Activated T-cell treated with anti-CD3 and anti-CD28 coated beads, Interleukin-2, amount 50 U/mL, for 72 hours (primary cell): ENCODE measurements around the gene MLPH. TPM values are rescaled to one million over a fixed set of nuclear protein-coding genes. Genes with fewer than 3 reads are reported as not detected.

Experiments used
- ATAC-seq, 2 donors: fragments of 150-1000 bp; cut with Tn5 transposase; replicated peaks in 1 of 2; 2 replicates each; pipeline ENCODE4 v1.10.0; 2021; ENCODE audit warnings: moderate library complexity in 2 of 2, mild to moderate bottlenecking in 1 of 2
- DNase-seq, 2 donors: peaks; one replicate each; pipeline ENCODE4 v3.0.0; 2021 to 2022; ENCODE audit warnings: mixed read lengths in 1 of 2
- H3K27ac Mint-ChIP-seq: one replicate; pipeline ENCODE4 v1.8.0; 2022; ENCODE audit warnings: mild to moderate bottlenecking, moderate library complexity, mixed read lengths
- H3K27me3 Mint-ChIP-seq: one replicate; pipeline ENCODE4 v1.8.0; 2022; ENCODE audit warnings: low read depth, mixed read lengths
- H3K36me3 Mint-ChIP-seq, 2 donors: one replicate each; pipeline ENCODE4 v1.8.0; 2022; ENCODE audit warnings: mixed read lengths in 2 of 2, mild to moderate bottlenecking in 1 of 2; ENCODE audit not compliant: insufficient read depth in 2 of 2
- H3K4me1 Mint-ChIP-seq: one replicate; pipeline ENCODE4 v1.8.0; 2022; ENCODE audit warnings: low read depth, mixed read lengths
- H3K4me3 Mint-ChIP-seq, 2 donors: one replicate each; pipeline ENCODE4 v1.8.0; 2022; ENCODE audit warnings: mild to moderate bottlenecking in 2 of 2, mixed read lengths in 2 of 2, moderate library complexity in 2 of 2
- H3K9me3 Mint-ChIP-seq, 2 donors: one replicate each; pipeline ENCODE4 v1.8.0; 2022; ENCODE audit warnings: mixed read lengths in 2 of 2
- total RNA-seq, 2 donors: library from RNA; stranded (reverse); gene quantifications; one replicate each; pipeline ENCODE4 v1.2.3, GENCODE V29; 2022

The MLPH gene
- total RNA-seq, 2 donors from 2014 or later: 0.36 TPM; not detected in 1

GRCh38 chr2:237529452-237530402, 42.7 kb downstream of the MLPH start:
- H3K36me3 Mint-ChIP-seq: no peaks in the 10 kb centered on the region

GRCh38 chr2:237530472-237531433, 43.7 kb downstream of the MLPH start:
- H3K4me1 Mint-ChIP-seq: no peaks in the 10 kb centered on the region
- no peak overlapping the region for H3K4me3 Mint-ChIP-seq
- H3K9me3 Mint-ChIP-seq: no peaks in the 10 kb centered on the region
- H3K36me3 Mint-ChIP-seq: no peaks in the 10 kb centered on the region
- DNase-seq: no peak
- H3K27ac Mint-ChIP-seq: no peak overlapping the region
- no peaks in the 10 kb centered on the region for H3K27me3 Mint-ChIP-seq
- no peak for ATAC-seq

More at GRCh38 chr2:237529452-237530402, 42.7 kb downstream of the MLPH start:
- H3K27ac Mint-ChIP-seq: no peak overlapping the region
- no peak overlapping the region for H3K4me3 Mint-ChIP-seq
- ATAC-seq (no peak), DNase-seq (no peak)
- no peaks in the 10 kb centered on the region for H3K4me1 Mint-ChIP-seq
- no peaks in the 10 kb centered on the region for H3K27me3 Mint-ChIP-seq
- H3K9me3 Mint-ChIP-seq: no peaks in the 10 kb centered on the region

GRCh38 chr2:237532160-237532559, 45.1 kb downstream of the MLPH start:
- Mint-ChIP-seq H3K27ac (no peak overlapping the region), H3K4me3 (no peak overlapping the region), H3K9me3 (no peaks in the 10 kb centered on the region), H3K36me3 (no peaks in the 10 kb centered on the region), H3K27me3 (no peaks in the 10 kb centered on the region), H3K4me1 (no peaks in the 10 kb centered on the region)
- no peak for DNase-seq
- ATAC-seq: no peak

GRCh38 chr2:237533668-237534161, 46.7 kb downstream of the MLPH start:
- ATAC-seq (no peak), DNase-seq (no peak)
- no peaks in the 10 kb centered on the region for H3K27me3 Mint-ChIP-seq
- H3K27ac Mint-ChIP-seq: no peak overlapping the region
- no peaks in the 10 kb centered on the region for H3K4me1 Mint-ChIP-seq
- no peak overlapping the region for H3K4me3 Mint-ChIP-seq
- no peaks in the 10 kb centered on the region for H3K9me3 Mint-ChIP-seq
- no peaks in the 10 kb centered on the region for H3K36me3 Mint-ChIP-seq

- H3K36me3 Mint-ChIP-seq: no peaks in the 10 kb centered on the region
- no peak overlapping the region for H3K4me3 Mint-ChIP-seq
- no peak for ATAC-seq
- no peaks in the 10 kb centered on the region for H3K4me1 Mint-ChIP-seq
- no peak for DNase-seq
- H3K27me3 Mint-ChIP-seq: no peaks in the 10 kb centered on the region
- no peak overlapping the region for H3K27ac Mint-ChIP-seq
- no peaks in the 10 kb centered on the region for H3K9me3 Mint-ChIP-seq
Measured at GRCh38 chr2:237534380-237534779, 47.3 kb downstream of the MLPH start.

GRCh38 chr2:237535385-237536082, 48.5 kb downstream of the MLPH start:
- Mint-ChIP-seq H3K27me3 (no peaks in the 10 kb centered on the region), H3K4me1 (no peaks in the 10 kb centered on the region), H3K27ac (no peak overlapping the region), H3K36me3 (no peaks in the 10 kb centered on the region), H3K9me3 (no peaks in the 10 kb centered on the region), H3K4me3 (no peak overlapping the region)
- DNase-seq: no peak
- no peak for ATAC-seq

GRCh38 chr2:237536083-237536415, 49.0 kb downstream of the MLPH start:
- H3K9me3 Mint-ChIP-seq: no peaks in the 10 kb centered on the region
- H3K27ac Mint-ChIP-seq: no peak overlapping the region
- no peaks in the 10 kb centered on the region for H3K4me1 Mint-ChIP-seq
- no peak for DNase-seq
- no peak overlapping the region for H3K4me3 Mint-ChIP-seq
- ATAC-seq: no peak
- no peaks in the 10 kb centered on the region for H3K36me3 Mint-ChIP-seq
- no peaks in the 10 kb centered on the region for H3K27me3 Mint-ChIP-seq

- Mint-ChIP-seq H3K27me3 (no peaks in the 10 kb centered on the region), H3K36me3 (no peaks in the 10 kb centered on the region), H3K4me1 (no peaks in the 10 kb centered on the region), H3K4me3 (no peak overlapping the region), H3K27ac (no peak overlapping the region), H3K9me3 (no peaks in the 10 kb centered on the region)
- no peak for DNase-seq
- no peak for ATAC-seq
Measured at GRCh38 chr2:237536617-237537016, 49.6 kb downstream of the MLPH start.

- Mint-ChIP-seq H3K4me3 (no peak overlapping the region), H3K9me3 (no peaks in the 10 kb centered on the region), H3K36me3 (no peaks in the 10 kb centered on the region), H3K27ac (no peak overlapping the region), H3K27me3 (no peaks in the 10 kb centered on the region), H3K4me1 (no peaks in the 10 kb centered on the region)
- DNase-seq (no peak), ATAC-seq (no peak)
Measured at GRCh38 chr2:237538001-237538720, 51.1 kb downstream of the MLPH start.

GRCh38 chr2:237538901-237539300, 51.9 kb downstream of the MLPH start:
- no peak for DNase-seq
- Mint-ChIP-seq H3K4me1 (no peaks in the 10 kb centered on the region), H3K9me3 (no peaks in the 10 kb centered on the region), H3K4me3 (no peak overlapping the region), H3K36me3 (no peaks in the 10 kb centered on the region), H3K27ac (no peak overlapping the region), H3K27me3 (no peaks in the 10 kb centered on the region)
- no peak for ATAC-seq

- ATAC-seq (no peak), DNase-seq (no peak)
- Mint-ChIP-seq H3K9me3 (no peaks in the 10 kb centered on the region), H3K27me3 (no peaks in the 10 kb centered on the region), H3K4me1 (no peaks in the 10 kb centered on the region), H3K27ac (no peak overlapping the region), H3K36me3 (no peaks in the 10 kb centered on the region), H3K4me3 (no peak overlapping the region)
Measured at GRCh38 chr2:237539681-237540080, 52.6 kb downstream of the MLPH start.

GRCh38 chr2:237540223-237540775, 53.2 kb downstream of the MLPH start:
- Mint-ChIP-seq H3K27me3 (no peaks in the 10 kb centered on the region), H3K4me1 (no peaks in the 10 kb centered on the region), H3K4me3 (no peak overlapping the region), H3K9me3 (no peaks in the 10 kb centered on the region), H3K27ac (no peak overlapping the region), H3K36me3 (no peaks in the 10 kb centered on the region)
- DNase-seq (no peak), ATAC-seq (no peak)
